Breast epithelium (tissue), 3 donors: ENCODE measurements around the gene GTF2IRD1.

Experiments used
- POLR2A ChIP-seq: fragments of 450-650 bp; IDR thresholded peaks from one replicate; pipeline ENCODE4 v1.6.1; 2016; ENCODE audit warnings: antibody characterized with exemption, mild to moderate bottlenecking, moderate library complexity
- TF ChIP-seq, protein P1 (sequence below), 3 donors: fragments of 450-650 bp; IDR thresholded peaks; one replicate each; pipeline ENCODE4 v1.5.1; 2016 to 2017; ENCODE audit warnings: antibody characterized with exemption in 3 of 3, mild to moderate bottlenecking in 3 of 3, moderate library complexity in 3 of 3

GRCh38 chr7:74526780-74527179, 73.1 kb downstream of the GTF2IRD1 start:
- TF ChIP-seq, protein P1, sequence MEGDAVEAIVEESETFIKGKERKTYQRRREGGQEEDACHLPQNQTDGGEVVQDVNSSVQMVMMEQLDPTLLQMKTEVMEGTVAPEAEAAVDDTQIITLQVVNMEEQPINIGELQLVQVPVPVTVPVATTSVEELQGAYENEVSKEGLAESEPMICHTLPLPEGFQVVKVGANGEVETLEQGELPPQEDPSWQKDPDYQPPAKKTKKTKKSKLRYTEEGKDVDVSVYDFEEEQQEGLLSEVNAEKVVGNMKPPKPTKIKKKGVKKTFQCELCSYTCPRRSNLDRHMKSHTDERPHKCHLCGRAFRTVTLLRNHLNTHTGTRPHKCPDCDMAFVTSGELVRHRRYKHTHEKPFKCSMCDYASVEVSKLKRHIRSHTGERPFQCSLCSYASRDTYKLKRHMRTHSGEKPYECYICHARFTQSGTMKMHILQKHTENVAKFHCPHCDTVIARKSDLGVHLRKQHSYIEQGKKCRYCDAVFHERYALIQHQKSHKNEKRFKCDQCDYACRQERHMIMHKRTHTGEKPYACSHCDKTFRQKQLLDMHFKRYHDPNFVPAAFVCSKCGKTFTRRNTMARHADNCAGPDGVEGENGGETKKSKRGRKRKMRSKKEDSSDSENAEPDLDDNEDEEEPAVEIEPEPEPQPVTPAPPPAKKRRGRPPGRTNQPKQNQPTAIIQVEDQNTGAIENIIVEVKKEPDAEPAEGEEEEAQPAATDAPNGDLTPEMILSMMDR (IDR thresholded peaks at IDR 0.05) = no peak
- no peak for TF ChIP-seq POLR2A
